ENCODE data around the gene TCF7.

Gene TCF7

DNA sequence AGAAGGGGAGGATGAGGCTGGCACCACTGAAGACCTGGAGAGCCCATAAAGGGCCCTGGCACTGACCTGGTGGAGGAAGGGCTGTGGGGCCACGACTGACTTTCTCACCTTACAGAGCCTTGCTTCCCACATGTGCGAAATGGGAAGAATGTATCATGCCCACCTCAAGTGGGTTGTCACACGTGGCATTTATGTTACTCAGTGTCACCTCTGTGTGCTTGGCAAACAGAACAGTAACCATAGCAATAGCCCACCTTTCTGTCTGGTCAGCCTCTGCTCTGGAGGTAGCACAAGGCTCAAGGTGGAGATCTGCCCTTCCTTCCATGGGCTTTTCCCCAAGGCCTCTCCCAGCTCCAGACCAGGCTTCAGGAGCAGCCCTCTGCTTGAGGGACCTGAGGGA is 16.7 kb downstream of the TCF7 start:
- no peak for DNase-seq (ENCODE audit: low spot score)

- no peak for DNase-seq (ENCODE audit: low spot score)
Observed at GRCh38 chr5:134131578-134132350, 17.3 kb downstream of the TCF7 start.

GRCh38 chr5:134132372-134133187 is 18.1 kb downstream of the TCF7 start:
- DNase-seq (ENCODE audit: low spot score), result no peak

GRCh38 chr5:134133188-134133994 is 18.9 kb downstream of the TCF7 start:
- DNase-seq (ENCODE audit: low spot score), result no peak

GRCh38 chr5:134133995-134134541 is 19.6 kb downstream of the TCF7 start:
- no peak for DNase-seq (ENCODE audit: low spot score)

- DNase-seq (ENCODE audit: low spot score), result no peak
Observed at GRCh38 chr5:134135091-134135655, 20.7 kb downstream of the TCF7 start.

DNA sequence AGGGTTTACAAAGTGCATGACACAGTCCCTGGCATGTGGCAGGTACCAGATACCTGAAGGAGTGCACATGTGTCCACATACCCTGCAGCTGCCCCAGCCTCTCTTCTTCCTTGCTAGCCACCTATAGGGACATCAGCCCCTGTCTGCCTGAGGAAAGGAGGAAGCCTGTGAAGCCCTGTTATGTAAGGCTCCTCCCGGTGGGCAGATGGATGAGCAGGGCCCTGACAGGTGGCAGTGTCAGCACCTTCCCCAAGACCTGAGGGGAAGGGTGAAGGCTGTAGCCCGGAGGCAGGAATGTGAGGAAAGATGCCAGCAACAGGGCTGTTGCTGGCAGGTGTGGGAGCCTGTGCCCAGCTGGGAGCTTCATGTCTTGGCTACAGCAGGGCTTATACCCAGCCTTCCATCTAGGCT is 21.7 kb downstream of the TCF7 start:
- no peak for DNase-seq (ENCODE audit: low spot score)

- no peak for DNase-seq (ENCODE audit: low spot score)
Observed at GRCh38 chr5:134136771-134137170, 22.3 kb downstream of the TCF7 start.

- DNase-seq (ENCODE audit: low spot score), result no peak
Observed at GRCh38 chr5:134138416-134139376, 24.2 kb downstream of the TCF7 start.

DNA sequence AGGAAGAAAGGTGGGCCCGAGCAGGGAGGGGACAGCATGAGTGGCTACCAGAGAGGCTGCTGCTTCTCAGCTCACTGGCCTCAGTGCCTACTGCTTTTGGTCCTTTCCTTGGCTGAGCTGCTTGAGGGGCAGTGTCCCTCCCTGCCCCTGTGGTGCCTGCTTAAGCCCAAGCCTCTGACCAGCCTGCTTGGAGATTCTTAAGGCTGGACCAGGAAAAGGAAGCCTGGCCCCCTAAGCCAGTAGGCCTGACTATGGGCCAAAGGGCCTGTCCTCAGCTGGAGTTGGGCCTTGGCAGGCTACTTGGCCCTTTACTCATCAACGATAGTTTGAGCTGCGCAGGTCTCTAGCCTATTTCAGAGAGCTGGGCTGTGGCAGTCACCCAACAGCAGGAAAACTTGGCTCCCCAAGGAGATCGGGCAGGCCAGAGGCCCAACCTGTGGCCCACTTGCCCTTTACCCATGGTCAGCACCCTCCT is 24.9 kb downstream of the TCF7 start:
- DNase-seq (ENCODE audit: low spot score), result no peak

DNA sequence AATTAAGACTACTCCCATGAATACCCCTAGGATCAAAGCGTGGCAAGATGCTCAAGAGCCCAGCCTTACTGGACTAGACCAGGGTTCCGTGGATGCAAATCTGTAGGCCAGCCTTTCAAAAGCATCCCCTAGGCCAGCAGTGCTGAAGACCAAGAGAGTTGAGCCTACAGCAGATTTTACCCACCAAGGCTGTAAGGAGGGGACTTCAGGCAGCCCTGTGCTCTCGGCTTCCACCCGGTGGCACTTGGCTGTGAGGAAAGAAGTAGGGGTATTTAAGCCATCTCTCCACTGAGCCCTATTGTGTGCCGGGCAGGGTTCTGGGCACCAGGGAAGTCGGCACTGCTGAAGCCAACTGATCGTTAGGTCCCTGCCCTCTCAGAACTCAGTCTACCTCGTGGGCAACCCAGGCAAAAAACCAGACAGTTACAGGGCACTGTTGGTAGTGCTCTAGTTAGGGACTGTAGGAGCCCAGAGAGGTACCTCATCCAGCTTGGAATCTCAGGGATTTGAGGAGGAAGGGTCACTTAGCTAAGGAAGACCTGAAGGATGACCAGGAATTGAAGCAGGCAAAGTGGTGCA is 25.5 kb downstream of the TCF7 start:
- DNase-seq (ENCODE audit: low spot score), result no peak

- peak; percentile 79 for DNase-seq (ENCODE audit: low spot score)
Observed at GRCh38 chr5:134140530-134141201, 26.2 kb downstream of the TCF7 start.

- no peak for DNase-seq (ENCODE audit: low spot score)
Observed at GRCh38 chr5:134141331-134142050, 27.0 kb downstream of the TCF7 start.

DNA sequence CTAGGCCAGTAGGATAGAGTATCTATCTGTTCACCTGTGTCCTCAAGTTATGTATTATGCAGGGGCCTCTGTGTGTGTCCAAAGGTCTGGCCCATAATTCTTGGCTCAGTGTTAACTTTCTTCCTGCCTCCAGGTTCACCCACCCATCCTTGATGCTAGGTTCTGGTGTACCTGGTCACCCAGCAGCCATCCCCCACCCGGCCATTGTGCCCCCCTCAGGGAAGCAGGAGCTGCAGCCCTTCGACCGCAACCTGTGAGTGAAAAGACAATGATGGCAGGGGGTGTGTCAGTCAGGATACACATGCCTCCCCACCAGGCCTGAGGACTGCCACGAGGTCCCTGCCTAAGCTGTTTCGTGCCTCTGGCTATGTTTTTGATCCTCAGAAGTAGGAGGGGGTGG is 27.6 kb downstream of the TCF7 start:
- DNase-seq (ENCODE audit: low spot score), result no peak

DNA sequence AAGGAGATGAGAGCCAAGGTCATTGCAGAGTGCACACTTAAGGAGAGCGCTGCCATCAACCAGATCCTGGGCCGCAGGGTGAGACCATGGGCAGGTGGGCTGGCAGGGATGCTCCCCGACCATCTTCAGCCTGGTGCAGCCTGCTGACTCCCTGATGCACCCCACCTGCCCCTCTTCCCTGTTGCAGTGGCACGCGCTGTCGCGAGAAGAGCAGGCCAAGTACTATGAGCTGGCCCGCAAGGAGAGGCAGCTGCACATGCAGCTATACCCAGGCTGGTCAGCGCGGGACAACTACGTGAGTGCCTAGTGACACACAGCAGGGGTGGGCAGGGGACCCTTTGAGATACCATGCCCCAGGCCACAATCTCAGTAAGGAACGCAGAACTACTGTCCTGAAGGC is 28.3 kb downstream of the TCF7 start:
- no peak for DNase-seq (ENCODE audit: low spot score)

DNA sequence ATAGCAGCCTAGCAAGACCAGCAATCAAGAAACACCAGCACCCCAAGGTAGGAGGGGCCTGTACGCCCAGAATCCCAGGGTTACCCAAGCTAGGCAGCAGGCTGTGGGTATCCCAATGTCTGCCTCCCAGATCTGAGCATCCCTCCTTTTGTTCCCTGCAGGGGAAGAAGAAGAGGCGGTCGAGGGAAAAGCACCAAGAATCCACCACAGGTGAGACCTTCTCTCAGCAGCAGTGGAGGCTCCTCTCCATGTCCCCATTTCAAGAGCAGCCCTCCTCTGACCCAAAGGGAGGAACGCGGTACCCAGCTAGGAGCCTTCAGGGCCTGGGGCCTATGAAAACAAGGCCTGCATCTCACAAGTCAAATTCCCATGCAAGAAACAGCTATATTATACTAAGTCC is 28.9 kb downstream of the TCF7 start:
- no peak for DNase-seq (ENCODE audit: low spot score)

DNA sequence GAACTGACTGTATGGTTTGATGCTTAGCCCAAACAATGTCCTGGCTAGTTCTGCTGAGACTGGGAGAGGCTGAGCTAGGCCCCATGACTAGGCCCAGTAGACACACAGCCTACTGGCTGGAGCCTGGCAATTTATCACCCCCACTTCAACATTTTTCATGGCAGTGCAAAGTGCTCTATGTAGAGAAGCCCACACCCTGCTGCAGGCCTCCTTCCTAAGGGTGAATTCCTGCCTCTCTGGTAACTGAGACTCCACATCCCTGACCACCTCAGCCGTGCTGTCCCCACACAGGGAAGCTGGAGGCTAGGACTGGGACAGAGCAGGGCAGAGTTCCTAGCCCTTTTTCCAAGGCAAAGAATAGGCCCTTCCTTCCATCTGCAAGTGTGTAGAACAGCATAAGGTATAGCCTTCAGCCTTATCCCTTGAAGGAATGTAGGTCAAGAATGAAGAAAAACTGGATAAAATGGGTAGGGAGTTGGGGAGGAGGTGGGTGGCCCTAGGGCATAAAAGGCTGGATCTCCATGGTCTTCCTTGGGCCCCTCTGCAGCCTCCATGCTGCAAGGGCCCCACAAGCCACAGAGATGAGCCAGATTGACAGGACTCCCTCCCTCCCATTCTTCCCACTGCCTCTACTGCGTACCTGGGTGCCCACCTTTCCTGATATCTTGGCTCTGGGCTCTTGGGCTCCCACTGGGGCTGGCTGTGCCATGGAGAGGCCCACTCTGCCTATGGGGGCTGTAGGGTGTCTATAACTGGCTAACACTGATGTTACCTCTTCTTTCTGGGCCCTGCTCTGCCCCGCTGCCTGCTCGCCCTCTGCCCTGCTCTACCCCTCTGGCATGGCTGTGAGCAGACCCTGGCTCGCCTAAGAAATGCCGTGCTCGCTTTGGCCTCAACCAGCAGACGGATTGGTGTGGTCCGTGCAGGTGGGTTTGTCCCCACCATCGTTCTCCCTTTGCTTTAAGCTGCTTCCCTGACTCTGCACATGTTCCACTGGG is 29.8 kb downstream of the TCF7 start:
- DNase-seq (ENCODE audit: low spot score), result no peak

Measured in HuH-7 (cell line).